SK-N-SH treated with all-trans-retinoic acid at 6 μM for 48 hours (cell line): ENCODE data around the gene TP53BP2.

Experiments used
- TOX ChIP-seq: fragments of 250-450 bp; sonication (Bioruptor Pico); IDR thresholded peaks from 2 replicates; pipeline ENCODE4 v1.8.0; 2021; ENCODE audit warnings: mild to moderate bottlenecking, moderate library complexity, borderline replicate concordance
- ZFP3 ChIP-seq: fragments of 250-450 bp; sonication (Bioruptor Pico); IDR thresholded peaks from 2 replicates; pipeline ENCODE4 v1.5.0; 2020; ENCODE audit warnings: mild to moderate bottlenecking, moderate library complexity

GRCh38 chr1:223765719-223766340 lies 79.9 kb downstream of the TP53BP2 start:
- no peak for TF ChIP-seq ZFP3 (CRISPR knock-in tag)
- TF ChIP-seq TOX (CRISPR knock-in tag) = no peak
